ENCODE measurements around the gene ARHGEF3. TPM values are rescaled to one million over a fixed set of nuclear protein-coding genes. Genes with fewer than 3 reads are reported as not detected.

Gene ARHGEF3
- total RNA-seq, 1 donor from 2014 or later: 6.9 TPM

GRCh38 chr3:56838448-56838847 lies 36.7 kb upstream of the ARHGEF3 start:
- no peak for DNase-seq (ENCODE audit: low spot score)
- H3K4me3 Mint-ChIP-seq (ENCODE audit: unreplicated experiment): no peak overlapping the region
- H3K4me1 Mint-ChIP-seq (ENCODE audit: low read depth): peaks cover 10% of the 10 kb centered on the region
- no peaks in the 10 kb centered on the region for H3K9me3 Mint-ChIP-seq (ENCODE audit: low read depth)
- TF ChIP-seq CTCF (IDR thresholded peaks at IDR 0.05): no peak
- H3K36me3 Mint-ChIP-seq (ENCODE audit: low read depth): no peaks in the 10 kb centered on the region
- H3K27me3 Mint-ChIP-seq (ENCODE audit: low read depth): no peaks in the 10 kb centered on the region
- H3K27ac Mint-ChIP-seq (ENCODE audit: unreplicated experiment): no peak overlapping the region

- Mint-ChIP-seq H3K36me3 (ENCODE audit: low read depth) (no peaks in the 10 kb centered on the region), H3K27me3 (ENCODE audit: low read depth) (no peaks in the 10 kb centered on the region), H3K27ac (ENCODE audit: unreplicated experiment) (no peak overlapping the region), H3K4me1 (ENCODE audit: low read depth) (peaks cover 10% of the 10 kb centered on the region), H3K4me3 (ENCODE audit: unreplicated experiment) (no peak overlapping the region), H3K9me3 (ENCODE audit: low read depth) (no peaks in the 10 kb centered on the region)
- DNase-seq (ENCODE audit: low spot score): no peak
- no peak for TF ChIP-seq CTCF (IDR thresholded peaks at IDR 0.05)
Observed at GRCh38 chr3:56837196-56837955, 35.6 kb upstream of the ARHGEF3 start.

GRCh38 chr3:56836276-56837163 lies 34.8 kb upstream of the ARHGEF3 start:
- no peak for TF ChIP-seq CTCF (IDR thresholded peaks at IDR 0.05)
- DNase-seq (ENCODE audit: low spot score): no peak
- H3K27me3 Mint-ChIP-seq (ENCODE audit: low read depth): no peaks in the 10 kb centered on the region
- H3K27ac Mint-ChIP-seq (ENCODE audit: unreplicated experiment): no peak overlapping the region
- no peaks in the 10 kb centered on the region for H3K9me3 Mint-ChIP-seq (ENCODE audit: low read depth)
- H3K36me3 Mint-ChIP-seq (ENCODE audit: low read depth): no peaks in the 10 kb centered on the region
- H3K4me1 Mint-ChIP-seq (ENCODE audit: low read depth): peaks cover 10% of the 10 kb centered on the region
- no peak overlapping the region for H3K4me3 Mint-ChIP-seq (ENCODE audit: unreplicated experiment)

GRCh38 chr3:56835650-56836227 lies 34.0 kb upstream of the ARHGEF3 start:
- no peak overlapping the region for H3K27ac Mint-ChIP-seq (ENCODE audit: unreplicated experiment)
- no peaks in the 10 kb centered on the region for H3K9me3 Mint-ChIP-seq (ENCODE audit: low read depth)
- DNase-seq (ENCODE audit: low spot score): no peak
- H3K4me3 Mint-ChIP-seq (ENCODE audit: unreplicated experiment): no peak overlapping the region
- H3K36me3 Mint-ChIP-seq (ENCODE audit: low read depth): no peaks in the 10 kb centered on the region
- TF ChIP-seq CTCF (IDR thresholded peaks at IDR 0.05): no peak
- peaks cover 10% of the 10 kb centered on the region for H3K4me1 Mint-ChIP-seq (ENCODE audit: low read depth)
- H3K27me3 Mint-ChIP-seq (ENCODE audit: low read depth): no peaks in the 10 kb centered on the region

- no peak for TF ChIP-seq CTCF (IDR thresholded peaks at IDR 0.05)
- Mint-ChIP-seq H3K9me3 (ENCODE audit: low read depth) (no peaks in the 10 kb centered on the region), H3K36me3 (ENCODE audit: low read depth) (no peaks in the 10 kb centered on the region), H3K27me3 (ENCODE audit: low read depth) (no peaks in the 10 kb centered on the region), H3K4me1 (ENCODE audit: low read depth) (peaks cover 13% of the 10 kb centered on the region), H3K4me3 (ENCODE audit: unreplicated experiment) (no peak overlapping the region), H3K27ac (ENCODE audit: unreplicated experiment) (no peak overlapping the region)
- no peak for DNase-seq (ENCODE audit: low spot score)
Observed at GRCh38 chr3:56833536-56833935, 31.8 kb upstream of the ARHGEF3 start.
